Activated naive CD8-positive, alpha-beta T cell treated with anti-CD3 and anti-CD28 coated beads, Interleukin-2, amount 50 U/mL, for 24 hours (primary cell): ENCODE data around the gene TYW3.

Experiments used
- ATAC-seq: fragments of 150-1000 bp; cut with Tn5 transposase; one replicate; pipeline ENCODE4 v1.10.0; 2021
- DNase-seq: peaks from one replicate; pipeline ENCODE4 v3.0.0; 2021
- H3K27ac Mint-ChIP-seq: one replicate; pipeline ENCODE4 v1.8.0; 2021; ENCODE audit warnings: mild to moderate bottlenecking, mixed read lengths
- H3K27me3 Mint-ChIP-seq: one replicate; pipeline ENCODE4 v1.8.0; 2021; ENCODE audit warnings: mixed read lengths
- H3K36me3 Mint-ChIP-seq: one replicate; pipeline ENCODE4 v1.8.0; 2021; ENCODE audit warnings: low read depth, mixed read lengths
- H3K4me1 Mint-ChIP-seq: one replicate; pipeline ENCODE4 v1.8.0; 2021; ENCODE audit warnings: mixed read lengths
- H3K4me3 Mint-ChIP-seq: one replicate; pipeline ENCODE4 v1.8.0; 2021; ENCODE audit warnings: mild to moderate bottlenecking, moderate library complexity, mixed read lengths
- H3K9me3 Mint-ChIP-seq: one replicate; pipeline ENCODE4 v1.8.0; 2021; ENCODE audit warnings: mixed read lengths

The TYW3 gene

GRCh38 chr1:74732960-74733603, at the start of gene TYW3, which contains the start of gene CRYZ:
TYW3 (plus strand) TSS chr1:74733152; CDS start chr1:74733245, 93 bp downstream.
CRYZ (minus strand) TSS chr1:74733050; CDS start chr1:74724821, 8,229 bp downstream.
- Mint-ChIP-seq H3K4me3 (peak within 1 kb of the TSS; percentile 93), H3K4me1 (peaks cover 37% of the 10 kb centered on the region), H3K27ac (peak within 1 kb of the TSS; percentile 96), H3K9me3 (no peaks in the 10 kb centered on the region), H3K27me3 (no peaks in the 10 kb centered on the region), H3K36me3 (peaks cover 28% of the 10 kb centered on the region)
- DNase-seq = peak; percentile 81
- peak; percentile 90 for ATAC-seq

GRCh38 chr1:74683656-74684055, 49.3 kb upstream of the TYW3 start:
- H3K4me3 Mint-ChIP-seq = no peak overlapping the region
- no peaks in the 10 kb centered on the region for H3K36me3 Mint-ChIP-seq
- no peaks in the 10 kb centered on the region for H3K9me3 Mint-ChIP-seq
- peaks cover 2% of the 10 kb centered on the region for H3K27me3 Mint-ChIP-seq
- DNase-seq (no peak), ATAC-seq (no peak)
- no peaks in the 10 kb centered on the region for H3K4me1 Mint-ChIP-seq
- H3K27ac Mint-ChIP-seq = no peak overlapping the region

- ATAC-seq (no peak), DNase-seq (no peak)
- Mint-ChIP-seq H3K36me3 (no peaks in the 10 kb centered on the region), H3K27me3 (peaks cover 2% of the 10 kb centered on the region), H3K27ac (no peak overlapping the region), H3K4me1 (no peaks in the 10 kb centered on the region), H3K4me3 (no peak overlapping the region), H3K9me3 (no peaks in the 10 kb centered on the region)
These were observed 48.7 kb upstream of the TYW3 start for GRCh38 chr1:74684301-74684700.

- H3K36me3 Mint-ChIP-seq = no peaks in the 10 kb centered on the region
- H3K9me3 Mint-ChIP-seq = no peaks in the 10 kb centered on the region
- peaks cover 2% of the 10 kb centered on the region for H3K27me3 Mint-ChIP-seq
- ATAC-seq = no peak
- H3K4me1 Mint-ChIP-seq = no peaks in the 10 kb centered on the region
- H3K4me3 Mint-ChIP-seq = no peak overlapping the region
- DNase-seq = no peak
- H3K27ac Mint-ChIP-seq = no peak overlapping the region
These were observed 46.0 kb upstream of the TYW3 start for GRCh38 chr1:74686928-74687327.

GRCh38 chr1:74689621-74690363, 43.2 kb upstream of the TYW3 start:
- DNase-seq = peak; percentile 24
- no peak overlapping the region for H3K4me3 Mint-ChIP-seq
- no peaks in the 10 kb centered on the region for H3K4me1 Mint-ChIP-seq
- no peaks in the 10 kb centered on the region for H3K36me3 Mint-ChIP-seq
- H3K27me3 Mint-ChIP-seq = peaks cover 2% of the 10 kb centered on the region
- no peak overlapping the region for H3K27ac Mint-ChIP-seq
- no peak for ATAC-seq
- no peaks in the 10 kb centered on the region for H3K9me3 Mint-ChIP-seq

GRCh38 chr1:74690364-74690696, 42.6 kb upstream of the TYW3 start:
- H3K4me3 Mint-ChIP-seq = no peak overlapping the region
- H3K27ac Mint-ChIP-seq = no peak overlapping the region
- no peaks in the 10 kb centered on the region for H3K9me3 Mint-ChIP-seq
- no peaks in the 10 kb centered on the region for H3K4me1 Mint-ChIP-seq
- DNase-seq = no peak
- no peaks in the 10 kb centered on the region for H3K36me3 Mint-ChIP-seq
- no peaks in the 10 kb centered on the region for H3K27me3 Mint-ChIP-seq
- no peak for ATAC-seq

GRCh38 chr1:74690909-74691308, 42.0 kb upstream of the TYW3 start:
- Mint-ChIP-seq H3K27me3 (no peaks in the 10 kb centered on the region), H3K4me1 (no peaks in the 10 kb centered on the region), H3K27ac (no peak overlapping the region), H3K4me3 (no peak overlapping the region), H3K36me3 (no peaks in the 10 kb centered on the region), H3K9me3 (no peaks in the 10 kb centered on the region)
- ATAC-seq (no peak), DNase-seq (no peak)

- no peak overlapping the region for H3K4me3 Mint-ChIP-seq
- H3K36me3 Mint-ChIP-seq = no peaks in the 10 kb centered on the region
- H3K4me1 Mint-ChIP-seq = no peaks in the 10 kb centered on the region
- no peak for DNase-seq
- no peaks in the 10 kb centered on the region for H3K9me3 Mint-ChIP-seq
- no peaks in the 10 kb centered on the region for H3K27me3 Mint-ChIP-seq
- no peak overlapping the region for H3K27ac Mint-ChIP-seq
- no peak for ATAC-seq
These were observed 39.5 kb upstream of the TYW3 start for GRCh38 chr1:74693473-74693872.

- H3K4me1 Mint-ChIP-seq = no peaks in the 10 kb centered on the region
- H3K27me3 Mint-ChIP-seq = no peaks in the 10 kb centered on the region
- no peak overlapping the region for H3K4me3 Mint-ChIP-seq
- no peaks in the 10 kb centered on the region for H3K9me3 Mint-ChIP-seq
- H3K36me3 Mint-ChIP-seq = no peaks in the 10 kb centered on the region
- no peak for ATAC-seq
- no peak for DNase-seq
- H3K27ac Mint-ChIP-seq = no peak overlapping the region
These were observed 35.1 kb upstream of the TYW3 start for GRCh38 chr1:74697832-74698231.

GRCh38 chr1:74699331-74699730, 33.6 kb upstream of the TYW3 start:
- DNase-seq = no peak
- peaks cover 5% of the 10 kb centered on the region for H3K36me3 Mint-ChIP-seq
- ATAC-seq = no peak
- no peaks in the 10 kb centered on the region for H3K9me3 Mint-ChIP-seq
- no peak overlapping the region for H3K27ac Mint-ChIP-seq
- no peaks in the 10 kb centered on the region for H3K27me3 Mint-ChIP-seq
- no peaks in the 10 kb centered on the region for H3K4me1 Mint-ChIP-seq
- no peak overlapping the region for H3K4me3 Mint-ChIP-seq

GRCh38 chr1:74703386-74704182, 29.4 kb upstream of the TYW3 start:
- Mint-ChIP-seq H3K27ac (no peak overlapping the region), H3K27me3 (no peaks in the 10 kb centered on the region), H3K4me3 (no peak overlapping the region), H3K4me1 (no peaks in the 10 kb centered on the region), H3K9me3 (no peaks in the 10 kb centered on the region), H3K36me3 (peaks cover 13% of the 10 kb centered on the region)
- ATAC-seq = no peak
- DNase-seq = no peak

GRCh38 chr1:74712881-74713280, 20.1 kb upstream of the TYW3 start:
- Mint-ChIP-seq H3K9me3 (no peaks in the 10 kb centered on the region), H3K4me3 (no peak overlapping the region), H3K4me1 (no peaks in the 10 kb centered on the region), H3K27me3 (no peaks in the 10 kb centered on the region), H3K27ac (no peak overlapping the region), H3K36me3 (peaks cover 20% of the 10 kb centered on the region)
- no peak for ATAC-seq
- DNase-seq = no peak

GRCh38 chr1:74713849-74714248, 19.1 kb upstream of the TYW3 start:
- ATAC-seq (no peak), DNase-seq (no peak)
- Mint-ChIP-seq H3K4me1 (no peaks in the 10 kb centered on the region), H3K9me3 (no peaks in the 10 kb centered on the region), H3K27me3 (no peaks in the 10 kb centered on the region), H3K36me3 (peaks cover 18% of the 10 kb centered on the region), H3K27ac (no peak overlapping the region), H3K4me3 (no peak overlapping the region)

- H3K27me3 Mint-ChIP-seq = no peaks in the 10 kb centered on the region
- no peaks in the 10 kb centered on the region for H3K4me1 Mint-ChIP-seq
- H3K9me3 Mint-ChIP-seq = no peaks in the 10 kb centered on the region
- DNase-seq (no peak), ATAC-seq (no peak)
- H3K36me3 Mint-ChIP-seq = peaks cover 15% of the 10 kb centered on the region
- H3K4me3 Mint-ChIP-seq = no peak overlapping the region
- no peak overlapping the region for H3K27ac Mint-ChIP-seq
These were observed 18.3 kb upstream of the TYW3 start for GRCh38 chr1:74714429-74715235.
